Large intestine (tissue), 3 donors: ENCODE data around the gene MRPL50. TPM values are rescaled to one million over a fixed set of nuclear protein-coding genes. Genes with fewer than 3 reads are reported as not detected.

ENCODE experiments used
- DNase-seq, 2 donors: peaks; one replicate each; pipeline versions ENCODE4 v3.0.0 to v3.0.0-alpha.2; 2013
- H3K27ac ChIP-seq: one replicate; pipeline ENCODE4 v1.5.1; 2013; ENCODE audit warnings: low read length
- H3K27me3 ChIP-seq: 2 replicates; pipeline ENCODE4 v1.6.1; 2013; ENCODE audit warnings: low read length; ENCODE audit not compliant: control insufficient read depth, insufficient read depth
- H3K36me3 ChIP-seq: 2 replicates; pipeline ENCODE4 v1.6.1; 2013; ENCODE audit warnings: low read length; ENCODE audit not compliant: control insufficient read depth, insufficient read depth
- H3K4me1 ChIP-seq: one replicate; pipeline ENCODE4 v1.6.1; 2013; ENCODE audit warnings: low read length; ENCODE audit not compliant: control insufficient read depth, insufficient read depth
- H3K4me3 ChIP-seq: one replicate; pipeline ENCODE4 v1.5.1; 2013; ENCODE audit warnings: low read length
- H3K9me3 ChIP-seq: one replicate; pipeline ENCODE4 v1.6.1; 2013; ENCODE audit warnings: mild to moderate bottlenecking, low read depth, low read length, moderate library complexity; ENCODE audit not compliant: control insufficient read depth
- WGBS: methylation state at CpG from one replicate; pipeline ENCODE4 v1.1.5; 2013; ENCODE audit warnings: low lambda C conversion rate; ENCODE audit not compliant: insufficient coverage; 5-methylcytosine and 5-hydroxymethylcytosine counted together
- polyA plus RNA-seq: library from polyadenylated mRNA; unstranded; fragments of 120-200 nt; gene quantifications from one replicate; pipeline ENCODE4 v1.2.1, GENCODE V29; 2013

The MRPL50 gene
- polyA plus RNA-seq, 1 donor: 27.5 TPM

DNA sequence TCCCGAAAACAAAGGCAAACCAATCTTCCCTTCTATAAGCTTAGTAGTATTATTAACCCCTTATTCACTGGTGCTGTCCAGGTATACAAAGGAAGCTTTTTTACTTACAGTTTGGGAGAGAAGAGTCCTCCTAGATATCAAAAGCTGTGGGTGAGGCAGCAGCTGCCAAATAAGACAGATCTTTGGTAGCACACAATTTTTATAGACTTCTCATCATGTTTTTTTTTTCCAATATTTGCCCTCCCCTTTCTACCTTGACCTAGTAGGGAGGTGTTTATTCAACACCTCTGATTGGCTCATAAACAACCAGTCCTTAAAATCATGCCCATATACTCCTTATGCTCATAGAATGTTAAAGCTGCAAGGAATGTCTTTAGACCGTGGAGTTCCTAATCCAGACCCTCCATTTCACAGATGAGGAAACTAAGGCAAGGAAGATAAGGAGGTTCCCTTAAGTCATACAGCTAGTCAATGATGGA, 37.2 kb upstream of the MRPL50 start, which contains the start of gene ALDOB:
Gene ALDOB (minus strand): TSS at position 174 of the 479 bp plus-strand sequence. CDS start 4,887 bp downstream, outside the sequence.
- peak within 1 kb of the TSS; percentile 5 for H3K4me3 ChIP-seq
- no CpG with 5 or more reads among the region's 2 CpGs for WGBS
- peaks cover 79% of the 10 kb centered on the region for H3K4me1 ChIP-seq
- DNase-seq: no peak
- peak within 1 kb of the TSS; percentile 92 for H3K27ac ChIP-seq
- H3K27me3 ChIP-seq: no peaks in the 10 kb centered on the region
- H3K36me3 ChIP-seq: no peaks in the 10 kb centered on the region
- no peaks in the 10 kb centered on the region for H3K9me3 ChIP-seq

DNA sequence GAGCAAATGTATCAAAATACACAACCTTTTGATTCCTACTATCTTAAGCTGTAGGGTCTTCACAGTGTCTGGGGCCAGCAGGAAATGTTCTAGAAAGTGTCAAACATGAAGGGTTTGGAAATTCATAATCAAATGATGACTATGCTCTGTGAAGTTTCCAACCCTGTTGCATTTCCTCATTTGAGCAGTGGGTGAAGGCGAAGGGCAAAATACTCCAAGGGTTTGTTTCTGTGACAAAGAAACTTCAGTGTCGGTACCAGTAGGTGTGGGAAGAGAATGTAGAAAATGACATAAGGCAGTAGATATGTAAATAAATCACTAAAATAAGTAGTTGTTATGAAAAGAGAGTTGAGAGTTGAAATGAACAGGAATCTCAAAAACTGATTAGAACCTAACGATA, 36.6 kb upstream of the MRPL50 start:
- H3K9me3 ChIP-seq: no peaks in the 10 kb centered on the region
- peaks cover 73% of the 10 kb centered on the region for H3K4me1 ChIP-seq
- peak in 1 of 2 donors; percentile 59 for DNase-seq
- no peaks in the 10 kb centered on the region for H3K36me3 ChIP-seq
- H3K27ac ChIP-seq: peak overlapping the region; percentile 92
- peak overlapping the region; percentile 5 for H3K4me3 ChIP-seq
- WGBS: 65% methylated on average over 2 of the region's 3 CpGs
- no peaks in the 10 kb centered on the region for H3K27me3 ChIP-seq

DNA sequence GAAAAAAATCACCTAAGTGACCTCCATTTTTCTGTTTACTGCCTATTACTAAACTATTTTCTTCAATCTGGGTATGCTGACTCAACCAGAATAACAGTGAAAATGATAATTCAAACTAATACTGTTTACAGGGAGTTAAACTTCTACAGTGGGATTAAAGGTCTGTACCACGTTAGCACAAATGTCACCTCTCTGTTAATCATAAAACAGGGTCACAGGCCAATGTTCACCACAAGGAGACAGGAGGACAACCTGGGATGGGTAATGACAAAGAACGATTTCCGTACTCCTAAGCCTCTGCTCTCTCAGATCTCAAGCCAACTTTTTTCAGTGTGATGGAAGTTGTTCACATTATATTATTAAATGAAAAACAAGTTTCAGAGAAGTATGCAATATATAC, 34.8 kb upstream of the MRPL50 start:
- H3K27me3 ChIP-seq: no peaks in the 10 kb centered on the region
- H3K4me1 ChIP-seq: peaks cover 58% of the 10 kb centered on the region
- H3K4me3 ChIP-seq: no peak overlapping the region
- H3K9me3 ChIP-seq: no peaks in the 10 kb centered on the region
- no peaks in the 10 kb centered on the region for H3K36me3 ChIP-seq
- DNase-seq: peak; percentile 80 to 92
- WGBS: 20% methylated on average over 1 of the region's 3 CpGs
- peak overlapping the region; percentile 92 for H3K27ac ChIP-seq

DNA sequence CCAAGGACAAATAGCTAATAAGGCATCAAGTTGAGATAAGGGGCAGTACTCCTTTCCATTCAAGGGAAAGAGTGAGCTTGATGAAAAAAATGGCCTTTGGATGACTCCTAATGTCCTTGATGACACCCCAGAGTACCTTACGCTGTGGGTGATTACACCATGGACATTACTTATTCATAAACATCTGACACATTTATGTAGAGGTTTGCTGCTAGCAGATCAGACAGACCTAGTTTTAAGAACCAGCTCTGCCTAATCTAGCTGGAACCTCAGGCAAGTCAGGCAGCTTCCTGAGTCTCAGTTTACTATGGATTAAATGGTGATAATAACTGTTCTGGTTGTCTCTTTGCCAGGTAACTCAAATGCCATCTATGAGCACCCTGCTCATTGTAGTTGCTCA, 34.3 kb upstream of the MRPL50 start:
- Histone ChIP-seq H3K4me1 (peaks cover 53% of the 10 kb centered on the region), H3K4me3 (no peak overlapping the region), H3K36me3 (no peaks in the 10 kb centered on the region), H3K9me3 (no peaks in the 10 kb centered on the region), H3K27ac (peak overlapping the region; percentile 92), H3K27me3 (no peaks in the 10 kb centered on the region)
- WGBS: no CpG with 5 or more reads among the region's 1 CpG
- DNase-seq: peak in 1 of 2 donors; percentile 63

DNA sequence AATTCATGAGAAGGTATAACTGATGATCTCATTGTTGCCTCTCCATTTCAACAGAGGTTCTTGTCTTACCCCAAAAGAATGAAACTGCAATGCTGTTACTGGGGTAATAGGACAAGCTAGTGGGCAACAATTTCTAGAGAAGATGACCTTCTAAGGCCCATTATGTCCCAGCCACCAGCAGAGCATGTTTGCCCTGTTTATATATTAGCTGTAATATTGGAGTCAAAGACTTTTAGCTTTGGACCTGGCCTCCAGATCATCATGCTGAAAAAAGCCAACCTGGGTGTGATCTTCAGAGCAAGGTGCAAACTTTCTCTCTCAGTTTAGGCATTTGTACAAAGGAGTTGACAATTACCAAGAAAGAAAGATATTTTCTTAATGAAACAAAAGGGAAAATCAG, 33.8 kb upstream of the MRPL50 start:
- Histone ChIP-seq H3K27me3 (no peaks in the 10 kb centered on the region), H3K9me3 (no peaks in the 10 kb centered on the region), H3K4me1 (peaks cover 51% of the 10 kb centered on the region), H3K4me3 (no peak overlapping the region), H3K36me3 (no peaks in the 10 kb centered on the region), H3K27ac (peak overlapping the region; percentile 92)
- DNase-seq: peak in 1 of 2 donors; percentile 74

DNA sequence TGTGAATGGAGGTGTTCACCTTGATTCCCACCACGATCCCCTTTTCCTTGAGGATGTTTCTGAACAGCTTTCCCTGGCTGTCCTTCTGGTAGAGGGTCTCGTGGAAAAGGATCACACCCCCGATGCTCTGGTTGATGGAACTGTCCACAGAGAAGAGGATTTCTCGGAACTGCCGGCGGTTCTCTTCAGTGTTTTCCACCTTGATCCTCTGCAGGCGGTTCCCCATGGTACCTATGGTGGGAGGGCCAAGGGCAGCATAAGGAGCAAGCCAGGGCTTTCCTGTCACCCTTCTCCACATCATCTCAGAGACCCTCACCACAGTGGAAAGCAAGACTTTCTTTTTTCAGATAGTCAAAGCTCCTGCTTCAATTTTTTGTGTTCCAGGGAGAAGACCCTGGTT, 31.3 kb upstream of the MRPL50 start:
- H3K9me3 ChIP-seq: no peaks in the 10 kb centered on the region
- WGBS: no CpG with 5 or more reads among the region's 7 CpGs
- no peak overlapping the region for H3K4me3 ChIP-seq
- H3K27ac ChIP-seq: no peak overlapping the region
- H3K4me1 ChIP-seq: peaks cover 45% of the 10 kb centered on the region
- DNase-seq: no peak
- no peaks in the 10 kb centered on the region for H3K27me3 ChIP-seq
- no peaks in the 10 kb centered on the region for H3K36me3 ChIP-seq

DNA sequence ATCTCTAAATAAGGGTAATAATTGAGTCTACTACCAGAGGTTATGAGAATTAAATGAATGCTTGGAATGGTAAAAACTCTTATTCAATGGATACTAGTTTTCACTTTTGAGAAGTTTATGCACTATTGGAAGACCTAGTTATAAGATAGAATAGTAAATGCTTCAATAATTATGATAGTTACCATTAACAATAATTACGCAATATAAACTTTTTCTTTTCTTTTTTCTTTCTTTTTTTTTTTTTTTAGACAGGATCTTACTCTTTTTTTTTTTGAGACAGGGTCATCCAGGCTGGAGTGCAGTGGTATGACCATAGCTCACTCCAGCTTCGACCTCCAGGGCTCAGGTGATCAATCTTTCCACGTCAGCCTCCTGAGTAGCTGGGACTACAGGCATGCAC, 30.5 kb upstream of the MRPL50 start:
- no peak for DNase-seq
- Histone ChIP-seq H3K9me3 (no peaks in the 10 kb centered on the region), H3K4me3 (no peak overlapping the region), H3K27ac (no peak overlapping the region), H3K27me3 (no peaks in the 10 kb centered on the region), H3K36me3 (no peaks in the 10 kb centered on the region), H3K4me1 (peaks cover 38% of the 10 kb centered on the region)
- WGBS: 100% methylated on average over 1 of the region's 3 CpGs

DNA sequence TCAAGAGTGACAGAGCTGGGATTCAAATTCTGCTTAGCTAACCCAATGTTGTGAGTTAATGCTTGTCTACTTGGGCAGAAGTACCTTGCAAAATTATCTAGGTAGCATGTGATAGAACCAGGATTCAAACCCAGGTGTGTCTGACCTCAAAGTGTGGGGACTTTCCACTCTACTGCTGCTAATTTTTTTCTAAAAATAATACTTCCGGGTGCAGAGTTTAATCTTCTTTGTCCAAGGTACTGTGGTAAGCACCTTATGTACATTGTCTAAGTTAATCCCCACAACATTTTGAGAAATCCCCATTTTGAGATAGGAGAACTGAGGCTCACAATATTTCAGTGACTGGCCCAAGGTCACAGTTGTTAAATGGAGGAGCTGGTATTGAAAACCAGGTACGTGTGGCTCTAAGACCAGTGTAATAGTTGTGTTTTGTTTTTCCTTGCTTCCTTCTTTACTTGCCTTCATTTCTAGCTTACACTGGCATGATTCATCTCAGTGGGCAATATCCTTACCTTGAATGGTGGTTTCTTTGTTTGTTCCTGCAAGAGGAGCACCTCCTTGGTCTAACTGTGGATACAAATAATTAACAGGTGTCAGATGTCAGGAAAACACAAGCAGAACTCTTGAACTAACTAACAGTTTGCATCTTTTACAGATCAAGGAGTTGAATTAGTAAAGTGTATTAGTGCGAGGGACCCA, 29.7 kb upstream of the MRPL50 start:
- 60% methylated on average over 1 of the region's 3 CpGs for WGBS
- H3K4me3 ChIP-seq: no peak overlapping the region
- H3K27me3 ChIP-seq: no peaks in the 10 kb centered on the region
- H3K27ac ChIP-seq: peak overlapping the region; percentile 48
- no peak for DNase-seq
- H3K36me3 ChIP-seq: no peaks in the 10 kb centered on the region
- no peaks in the 10 kb centered on the region for H3K9me3 ChIP-seq
- H3K4me1 ChIP-seq: peaks cover 37% of the 10 kb centered on the region

DNA sequence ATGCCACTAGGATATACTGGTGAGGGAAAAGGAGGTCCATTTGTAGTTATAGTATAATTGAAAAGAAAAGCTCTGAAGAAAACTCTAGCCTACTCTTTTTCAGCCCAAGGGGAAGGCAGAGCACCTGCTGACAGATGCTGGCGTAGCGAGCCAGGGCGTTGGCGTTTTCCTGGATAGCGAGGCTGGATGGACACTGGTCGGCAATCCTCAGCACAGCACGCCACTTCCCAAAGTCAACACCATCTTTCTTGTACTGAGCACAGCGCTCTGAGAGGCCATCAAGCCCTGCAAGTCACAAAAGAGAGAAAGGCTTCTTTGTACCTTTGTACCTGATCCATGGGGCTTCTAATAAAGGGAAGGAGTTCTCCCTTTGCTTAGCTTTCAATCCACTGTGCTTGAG, 28.9 kb upstream of the MRPL50 start:
- H3K27me3 ChIP-seq: no peaks in the 10 kb centered on the region
- no peaks in the 10 kb centered on the region for H3K36me3 ChIP-seq
- H3K4me3 ChIP-seq: no peak overlapping the region
- DNase-seq: no peak
- peaks cover 31% of the 10 kb centered on the region for H3K4me1 ChIP-seq
- no CpG with 5 or more reads among the region's 8 CpGs for WGBS
- H3K9me3 ChIP-seq: no peaks in the 10 kb centered on the region
- peak overlapping the region; percentile 48 for H3K27ac ChIP-seq

DNA sequence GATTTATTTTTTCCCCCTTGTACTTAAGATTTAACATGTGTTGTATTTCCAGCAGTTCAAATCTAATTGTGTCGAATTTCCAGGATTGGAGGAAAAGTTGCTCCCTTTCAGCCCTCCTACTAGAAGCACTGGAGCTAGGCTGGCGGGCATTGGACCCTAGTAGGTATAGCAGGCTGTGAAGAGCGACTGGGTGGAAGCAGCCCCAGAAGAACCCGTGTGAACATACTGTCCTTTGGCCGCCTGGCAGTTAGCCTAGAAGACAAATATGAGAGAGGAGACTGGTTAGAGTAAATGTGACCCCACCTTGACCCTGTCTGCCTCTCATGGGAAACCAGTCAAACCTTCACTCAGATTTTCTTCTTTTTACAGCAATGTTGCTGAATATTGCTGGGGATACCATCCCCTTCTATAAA, 23.2 kb upstream of the MRPL50 start:
- no CpG with 5 or more reads among the region's 5 CpGs for WGBS
- Histone ChIP-seq H3K27ac (peak overlapping the region; percentile 12), H3K4me3 (no peak overlapping the region), H3K4me1 (peaks cover 12% of the 10 kb centered on the region), H3K27me3 (no peaks in the 10 kb centered on the region), H3K9me3 (no peaks in the 10 kb centered on the region), H3K36me3 (no peaks in the 10 kb centered on the region)
- peak in 1 of 2 donors; percentile 61 for DNase-seq

DNA sequence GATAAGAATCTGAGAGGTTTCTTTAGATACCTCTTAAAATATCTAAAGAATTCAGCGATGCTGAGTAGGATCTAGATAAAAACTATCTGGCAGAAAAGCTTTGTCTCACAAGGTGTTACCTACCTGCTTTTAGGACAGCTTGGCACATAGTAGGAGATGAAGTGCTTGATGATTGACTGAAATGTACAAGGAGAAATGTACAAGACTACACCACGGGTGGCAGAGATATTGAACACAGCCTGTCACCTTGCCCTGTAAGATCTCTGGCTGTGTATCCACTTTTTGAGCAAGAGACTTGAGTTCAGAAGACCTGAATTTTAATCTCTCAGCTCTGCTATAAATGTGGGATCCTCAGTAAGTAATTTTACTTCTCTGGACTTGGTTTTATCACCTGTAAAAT, 21.4 kb upstream of the MRPL50 start:
- no peak overlapping the region for H3K27ac ChIP-seq
- no peaks in the 10 kb centered on the region for H3K36me3 ChIP-seq
- peaks cover 6% of the 10 kb centered on the region for H3K4me1 ChIP-seq
- H3K9me3 ChIP-seq: peaks cover 6% of the 10 kb centered on the region
- DNase-seq: no peak
- no peaks in the 10 kb centered on the region for H3K27me3 ChIP-seq
- no peak overlapping the region for H3K4me3 ChIP-seq
- WGBS: no CpG with 5 or more reads among the region's 2 CpGs
